Measurements from ENCODE around the gene INAFM2.

- no peak for TF ChIP-seq GATA2 (IDR thresholded peaks at IDR 0.05; ENCODE audit: insufficient read depth, insufficient read length, low read depth, low read length)
- no peak for TF ChIP-seq CTCF (IDR thresholded peaks at IDR 0.05; ENCODE audit: extremely low read depth in 1 of 2, insufficient read depth in 1 of 2, low read depth in 1 of 2, low read length in 2 of 2)
- TF ChIP-seq POLR2A (IDR thresholded peaks at IDR 0.05; ENCODE audit: low read depth, low read length) = no peak
- TF ChIP-seq EZH2 (IDR thresholded peaks at IDR 0.05; ENCODE audit: borderline replicate concordance, low read depth, low read length, severe bottlenecking) = no peak
- no peak for TF ChIP-seq POLR2AphosphoS5 (IDR thresholded peaks at IDR 0.05; ENCODE audit: insufficient read depth, low read depth, low read length)
- TF ChIP-seq MYC (IDR thresholded peaks at IDR 0.05; ENCODE audit: low read depth, low read length) = no peak
- TF ChIP-seq JUN (IDR thresholded peaks at IDR 0.05; ENCODE audit: borderline replicate concordance, insufficient read depth, insufficient read length, low read depth) = no peak
Observed at GRCh38 chr15:40292246-40292645, 31.2 kb upstream of the INAFM2 start.
